NCI-H2196 treated with DMSO at 0.1 percent for 48 hours (cell line): ENCODE measurements around the gene DPP9.

Source experiments
- DNase-seq: peaks from one replicate; lab custom pipeline; 2025; ENCODE audit not compliant: unreplicated experiment; lab: John Stamatoyannopoulos, UW

DPP9 gene

DNA sequence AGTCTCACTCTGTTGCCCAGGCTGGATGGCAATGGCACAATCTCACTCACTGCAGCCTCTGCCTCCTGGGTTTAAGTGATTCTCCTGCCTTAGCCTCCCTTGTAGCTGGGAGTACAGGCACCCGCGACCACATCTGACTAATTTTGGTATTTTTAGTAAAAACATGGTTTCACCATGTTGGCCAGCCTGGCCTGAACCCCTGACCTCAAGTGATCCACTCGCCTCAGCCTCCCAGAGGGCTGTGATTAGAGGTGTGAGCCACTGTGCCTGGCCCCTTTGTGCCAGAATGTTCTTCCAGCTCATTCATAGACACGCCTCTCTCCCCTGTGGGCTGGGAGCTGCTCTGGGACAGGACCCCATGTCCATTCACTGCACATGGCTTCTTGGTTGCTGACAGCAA, 62.6 kb downstream of the DPP9 start:
- no peak for DNase-seq

DNA sequence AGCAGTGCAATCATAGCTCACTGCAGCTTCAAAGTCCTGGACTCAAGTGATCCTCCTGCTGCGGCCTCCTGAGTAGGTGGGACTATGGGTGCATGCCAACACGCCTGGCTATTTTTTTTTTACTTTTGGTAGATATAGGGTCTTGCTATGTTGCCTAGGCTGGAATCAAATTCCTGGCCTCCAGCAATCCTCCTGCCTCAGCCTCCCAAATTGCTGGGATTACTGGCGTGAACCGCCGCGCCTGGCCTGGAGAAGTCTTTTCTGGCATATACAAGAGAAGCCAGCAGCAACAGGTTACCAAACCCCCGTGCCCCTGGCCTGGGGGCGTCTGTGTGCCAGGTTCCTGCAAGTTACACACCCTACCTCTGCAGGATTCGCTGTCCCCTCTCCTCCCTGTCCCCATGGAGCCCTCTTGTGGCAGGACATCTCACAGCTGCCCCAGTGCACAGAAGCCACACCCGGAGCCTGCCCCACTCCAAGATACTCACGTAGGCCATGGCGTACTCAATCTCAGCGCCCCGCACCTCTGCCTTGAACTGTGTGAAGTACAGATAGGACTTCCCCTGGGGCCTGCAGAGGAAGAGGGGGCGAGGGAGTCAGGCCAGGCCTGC, 63.4 kb downstream of the DPP9 start:
- peak; percentile 21 for DNase-seq

DNA sequence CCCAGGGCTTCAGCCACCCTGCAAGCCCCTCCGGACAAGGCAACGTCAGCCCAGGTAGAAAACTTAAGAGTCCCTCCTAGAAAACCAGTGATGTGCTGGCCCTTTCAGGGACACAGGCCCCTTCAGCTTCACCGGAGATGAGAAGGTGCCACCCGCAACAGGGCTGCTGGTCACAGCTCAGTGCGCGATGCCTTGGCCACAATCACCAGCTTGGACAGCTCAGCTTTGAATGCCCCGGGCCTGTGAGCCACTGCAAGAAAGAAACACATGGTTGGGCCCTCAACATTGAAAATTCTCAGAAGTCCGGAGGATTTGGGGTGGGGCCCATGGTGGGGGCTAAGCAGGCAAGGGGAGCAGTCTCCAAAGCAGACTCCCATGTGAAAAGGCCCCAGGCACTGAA, 65.8 kb downstream of the DPP9 start:
- DNase-seq, result no peak

GRCh38 chr19:4657262-4657661, 66.4 kb downstream of the DPP9 start:
- no peak for DNase-seq

GRCh38 chr19:4656102-4656501, 67.5 kb downstream of the DPP9 start:
- DNase-seq, result no peak

DNA sequence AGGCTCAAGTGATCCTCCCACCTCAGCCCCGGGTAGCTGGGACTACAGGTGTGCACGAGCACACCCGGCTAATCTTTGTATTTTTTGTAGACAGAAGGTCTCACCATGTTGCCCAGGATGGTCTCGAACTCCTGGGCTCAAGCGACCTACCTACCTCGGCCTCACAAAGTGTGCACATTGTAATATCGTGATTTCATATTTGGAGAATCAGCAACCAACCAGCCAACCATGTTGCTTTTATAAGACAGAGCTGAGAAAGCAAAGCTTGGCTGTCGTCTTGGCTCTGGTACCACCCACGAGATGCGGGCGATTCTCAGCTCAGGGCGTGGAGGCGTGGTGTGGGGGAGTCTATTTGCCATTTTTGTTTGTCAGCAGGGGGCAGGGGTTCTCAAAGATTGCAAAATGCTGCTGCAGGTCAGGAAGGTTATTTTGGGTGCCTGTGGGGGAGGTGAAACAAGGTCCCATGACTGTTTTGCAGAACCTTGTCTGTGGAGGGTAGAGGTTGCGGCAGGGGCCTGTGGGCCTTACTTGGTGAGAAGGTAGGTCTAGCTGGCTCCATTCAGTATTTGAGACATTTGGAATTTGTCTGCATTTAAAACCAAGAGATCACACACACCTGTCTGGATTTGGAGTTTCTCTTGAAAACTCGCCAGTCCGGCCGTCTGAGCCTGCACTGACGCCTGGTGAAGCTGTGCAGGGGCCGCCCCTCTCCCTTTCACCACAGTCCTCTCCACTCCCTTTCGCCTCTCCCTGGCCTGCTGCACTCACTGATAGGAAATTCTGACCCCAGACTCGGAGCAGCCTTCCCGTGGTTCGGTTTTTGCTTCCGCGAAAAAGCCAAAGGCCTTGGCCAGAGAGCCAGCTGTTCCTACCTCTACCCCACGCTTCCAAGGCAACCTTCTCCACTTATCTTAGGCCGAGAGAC, 68.9 kb downstream of the DPP9 start:
- no peak for DNase-seq

GRCh38 chr19:4653793-4654436, 69.7 kb downstream of the DPP9 start:
- DNase-seq, result no peak

- no peak for DNase-seq
Observed at GRCh38 chr19:4652075-4652474, 71.6 kb downstream of the DPP9 start.

- no peak for DNase-seq
Observed at GRCh38 chr19:4650159-4650558, 73.5 kb downstream of the DPP9 start.

GRCh38 chr19:4649392-4650047, 74.1 kb downstream of the DPP9 start:
- DNase-seq, result no peak

GRCh38 chr19:4647676-4648644, 75.7 kb downstream of the DPP9 start:
- no peak for DNase-seq

DNA sequence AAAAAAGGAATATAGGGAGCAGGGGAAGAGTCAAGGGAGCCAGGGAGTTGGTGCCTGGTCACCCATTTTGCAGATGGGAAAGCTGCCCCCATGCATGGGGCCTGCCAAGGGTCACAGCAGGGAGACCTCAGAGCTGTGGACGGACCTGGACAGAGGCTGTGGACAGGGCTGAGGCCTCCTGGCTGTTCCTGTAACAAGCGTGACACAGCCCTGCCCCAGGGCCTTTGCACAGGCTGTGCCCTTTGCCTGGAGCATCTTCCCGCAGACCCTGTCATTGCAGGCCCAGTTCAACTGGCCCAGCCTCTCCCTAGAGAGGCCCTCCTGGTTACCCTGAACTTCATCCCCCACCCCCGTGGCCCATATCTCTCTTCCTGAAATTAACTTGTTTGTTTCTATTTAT, 77.9 kb downstream of the DPP9 start:
- DNase-seq, result no peak

DNA sequence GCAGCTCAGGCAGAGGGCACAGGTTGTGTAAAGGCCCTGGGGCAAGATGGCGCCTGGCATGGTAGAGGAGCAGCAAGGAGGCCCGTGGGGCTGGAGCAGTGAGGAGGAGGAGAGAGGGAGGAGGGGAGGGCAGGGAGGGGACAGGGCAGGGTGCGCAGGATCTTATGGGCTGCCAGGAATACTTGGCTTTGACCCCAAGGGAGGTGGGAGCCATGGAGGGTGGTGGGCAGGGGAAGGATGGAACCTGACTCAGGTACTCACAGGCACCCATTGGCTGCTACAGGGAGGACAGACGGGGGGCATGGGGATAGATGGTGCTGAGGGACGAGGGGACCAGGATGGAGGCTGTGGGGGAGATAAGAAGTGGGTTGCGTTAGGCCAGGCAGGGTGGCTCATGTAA, 81.0 kb downstream of the DPP9 start:
- no peak for DNase-seq

GRCh38 chr19:4641132-4641531, 82.5 kb downstream of the DPP9 start:
- no peak for DNase-seq

DNA sequence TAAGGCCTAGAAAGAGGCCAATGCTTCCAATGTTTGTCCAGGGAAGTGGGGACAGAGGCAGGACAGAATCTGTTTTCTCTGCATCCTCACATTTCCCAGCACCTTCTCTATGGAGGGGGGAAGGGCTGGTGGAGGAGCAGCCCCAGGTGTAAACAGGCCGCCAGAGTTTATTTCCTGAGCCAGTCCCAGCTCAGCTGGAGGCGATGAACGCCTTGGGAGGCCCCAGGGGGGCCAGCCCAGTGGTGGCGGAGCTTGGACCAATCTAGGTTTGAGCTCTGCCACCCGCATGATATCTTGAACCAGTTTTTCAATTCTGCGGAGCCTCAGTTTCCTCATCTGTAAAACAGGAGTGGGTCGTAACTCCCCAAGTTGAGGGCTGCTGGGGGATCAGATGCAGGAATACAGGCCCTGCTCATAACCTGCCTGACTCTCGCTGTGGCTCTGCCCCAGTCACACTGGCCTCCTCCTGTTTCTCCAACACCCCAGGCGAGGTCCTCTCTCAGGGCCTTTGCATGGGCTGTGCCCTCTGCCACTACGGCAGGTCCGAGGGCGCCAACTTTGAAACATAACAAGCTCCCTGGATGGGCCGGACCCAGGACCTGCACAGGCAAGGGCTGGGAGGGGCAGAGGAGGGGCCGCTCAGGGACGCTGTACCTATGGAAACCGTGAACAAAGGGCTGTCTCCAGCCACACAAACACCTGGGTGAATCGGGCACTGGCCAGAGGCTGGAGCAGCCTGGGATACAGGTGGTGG, 83.2 kb downstream of the DPP9 start:
- DNase-seq, result no peak

- no peak for DNase-seq
Observed at GRCh38 chr19:4639531-4640246, 84.0 kb downstream of the DPP9 start.

DNA sequence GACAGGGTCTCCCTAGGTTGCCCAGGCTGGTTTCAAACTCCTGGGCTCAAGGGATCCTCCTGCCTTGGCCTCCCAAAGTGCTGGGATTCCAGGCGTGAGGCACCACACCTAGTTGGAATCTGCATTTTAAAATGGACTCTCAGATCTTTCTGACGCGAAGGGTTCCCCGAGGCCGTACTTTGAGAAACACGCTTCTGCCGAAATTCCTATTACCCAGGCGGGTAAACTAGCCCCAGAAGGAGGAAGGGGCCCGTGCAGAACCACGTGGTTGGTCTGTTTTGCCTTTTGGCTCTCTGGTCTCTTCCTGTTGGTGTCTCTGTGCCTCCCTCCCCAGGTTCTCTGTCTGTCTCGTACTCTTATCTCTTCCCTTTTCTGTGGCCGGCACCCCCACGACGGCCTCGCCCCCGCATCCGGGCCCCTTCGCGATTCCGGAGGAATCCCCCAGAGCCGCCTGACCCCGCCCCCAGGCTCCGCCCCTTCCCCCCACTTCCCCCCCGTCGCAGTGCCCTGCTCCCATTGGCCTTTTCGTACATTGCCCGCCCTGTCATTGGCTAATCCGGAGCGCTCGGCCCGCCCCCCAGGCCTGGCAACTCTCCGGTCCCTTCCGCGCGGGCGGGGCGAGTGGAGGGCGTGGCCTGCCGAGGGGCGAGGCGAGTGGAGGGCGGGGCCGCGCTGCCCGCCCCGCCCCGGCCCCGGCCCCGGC, 84.7 kb downstream of the DPP9 start, which contains the start of gene TNFAIP8L1:
TNFAIP8L1 (plus strand) TSS at position 689 of the 703 bp plus-strand sequence. CDS start 12,354 bp downstream, outside the sequence.
- DNase-seq, result peak; percentile 90

- DNase-seq, result no peak
Observed at GRCh38 chr19:4638317-4638716, 85.3 kb downstream of the DPP9 start.
